ENCODE measurements around the gene HOXD10. TPM values are rescaled to one million over a fixed set of nuclear protein-coding genes. Genes with fewer than 3 reads are reported as not detected.

The HOXD10 gene
- total RNA-seq, 1 experiment from 2014 or later: 88.6 TPM

- no peak for DNase-seq (ENCODE audit: low spot score)
- ChIA-PET CTCF (no interaction called here), POLR2A (ENCODE audit: low non-redundant PET) (interaction anchor here (0.5 kb wide), 1 partner anchor 687 kb away, joined by 4 read pairs; no protein-coding TSS in a partner anchor)
- no TSS peak for BruUV-seq (replicated peaks)
- Histone ChIP-seq H3K27me3 (replicated peaks; ENCODE audit: insufficient read depth, low read depth, low read length, poor library complexity) (no peaks in the 10 kb centered on the region), H3K27ac (ENCODE audit: low read depth, low read length, poor library complexity, severe bottlenecking) (no peak overlapping the region), H3K9me3 (ENCODE audit: low read depth, low read length, poor library complexity, severe bottlenecking) (no peaks in the 10 kb centered on the region), H3K4me3 (ENCODE audit: low read depth, low read length, poor library complexity, severe bottlenecking) (no peak overlapping the region), H3K36me3 (ENCODE audit: insufficient read depth, low read length, poor library complexity, severe bottlenecking) (peaks cover 84% of the 10 kb centered on the region), H3K4me1 (ENCODE audit: insufficient read depth, low read length, poor library complexity, severe bottlenecking) (peaks cover 35% of the 10 kb centered on the region)
- TF ChIP-seq EZH2 (IDR thresholded peaks at IDR 0.05; ENCODE audit: borderline replicate concordance, low read depth, low read length, poor library complexity, severe bottlenecking) (no peak), CTCF (conservative IDR thresholded peaks at IDR 0.05; ENCODE audit: low read depth, low read length) (no peak)
- intact Hi-C loops (cut with micrococcal nuclease; ENCODE audit: unreplicated experiment): no loop called here
Observed at GRCh38 chr2:176147800-176148496, 31.4 kb downstream of the HOXD10 start.

- no TSS peak for BruUV-seq (replicated peaks)
- TF ChIP-seq EZH2 (IDR thresholded peaks at IDR 0.05; ENCODE audit: borderline replicate concordance, low read depth, low read length, poor library complexity, severe bottlenecking) (no peak), CTCF (conservative IDR thresholded peaks at IDR 0.05; ENCODE audit: low read depth, low read length) (no peak)
- CTCF ChIA-PET: no interaction called here
Observed at GRCh38 chr2:176148751-176149421, 32.3 kb downstream of the HOXD10 start.

DNA sequence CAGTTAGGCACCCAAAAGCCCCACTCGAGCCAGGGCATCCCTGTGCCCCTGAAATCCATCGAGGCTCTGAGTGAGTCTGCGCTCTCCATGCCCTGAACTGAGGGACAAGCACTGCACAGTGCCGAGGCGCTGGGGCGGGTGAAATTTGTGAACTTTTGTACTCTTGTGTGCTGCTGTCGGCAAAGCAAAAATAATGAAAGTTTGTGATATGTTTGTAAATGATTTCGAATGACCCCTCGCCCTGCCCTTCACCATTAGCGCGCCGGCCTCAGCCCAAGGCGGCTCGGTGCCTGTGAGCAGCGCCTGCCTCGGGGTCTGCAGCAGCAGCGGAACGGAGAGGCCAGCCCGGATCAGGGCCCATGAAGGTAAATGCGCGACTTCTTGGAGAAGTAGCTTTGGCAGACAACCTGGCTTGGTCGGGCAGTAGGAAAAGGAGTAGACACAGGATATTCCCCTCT is 32.9 kb downstream of the HOXD10 start:
- H3K4me3 ChIP-seq (ENCODE audit: low read depth, low read length, poor library complexity, severe bottlenecking): no peak overlapping the region
- H3K4me1 ChIP-seq (ENCODE audit: insufficient read depth, low read length, poor library complexity, severe bottlenecking): peaks cover 30% of the 10 kb centered on the region
- H3K9me3 ChIP-seq (ENCODE audit: low read depth, low read length, poor library complexity, severe bottlenecking): no peaks in the 10 kb centered on the region
- H3K27me3 ChIP-seq (replicated peaks; ENCODE audit: insufficient read depth, low read depth, low read length, poor library complexity): no peaks in the 10 kb centered on the region
- intact Hi-C loops (cut with micrococcal nuclease; ENCODE audit: unreplicated experiment): no loop called here
- peaks cover 94% of the 10 kb centered on the region for H3K36me3 ChIP-seq (ENCODE audit: insufficient read depth, low read length, poor library complexity, severe bottlenecking)
- BruUV-seq (replicated peaks): no TSS peak
- CTCF ChIA-PET: no interaction called here
- no peak overlapping the region for H3K27ac ChIP-seq (ENCODE audit: low read depth, low read length, poor library complexity, severe bottlenecking)
- POLR2A ChIA-PET (ENCODE audit: low non-redundant PET): no interaction called here
- no peak for DNase-seq (ENCODE audit: low spot score)
- TF ChIP-seq CTCF (conservative IDR thresholded peaks at IDR 0.05; ENCODE audit: low read depth, low read length): no peak
- TF ChIP-seq EZH2 (IDR thresholded peaks at IDR 0.05; ENCODE audit: borderline replicate concordance, low read depth, low read length, poor library complexity, severe bottlenecking): no peak

More at GRCh38 chr2:176148751-176149421, 32.3 kb downstream of the HOXD10 start:
- DNase-seq (ENCODE audit: low spot score): no peak
- Histone ChIP-seq H3K9me3 (ENCODE audit: low read depth, low read length, poor library complexity, severe bottlenecking) (no peaks in the 10 kb centered on the region), H3K27me3 (replicated peaks; ENCODE audit: insufficient read depth, low read depth, low read length, poor library complexity) (no peaks in the 10 kb centered on the region), H3K4me1 (ENCODE audit: insufficient read depth, low read length, poor library complexity, severe bottlenecking) (peaks cover 32% of the 10 kb centered on the region), H3K36me3 (ENCODE audit: insufficient read depth, low read length, poor library complexity, severe bottlenecking) (peaks cover 91% of the 10 kb centered on the region), H3K27ac (ENCODE audit: low read depth, low read length, poor library complexity, severe bottlenecking) (no peak overlapping the region), H3K4me3 (ENCODE audit: low read depth, low read length, poor library complexity, severe bottlenecking) (no peak overlapping the region)
- POLR2A ChIA-PET (ENCODE audit: low non-redundant PET): no interaction called here
- intact Hi-C loops (cut with micrococcal nuclease; ENCODE audit: unreplicated experiment): no loop called here
